SK-N-SH (cell line): ENCODE results near the gene LARGE1. TPM values are rescaled to one million over a fixed set of nuclear protein-coding genes. Genes with fewer than 3 reads are reported as not detected.

Experiments
- CTCF ChIA-PET: fragments of 300-600, 350-600 bp; formaldehyde crosslinking; extraction: SDS; loops from one replicate; lab custom pipeline; 2021; lab: Yijun Ruan, JAX
- POLR2A ChIA-PET: fragments of 350-600 bp; sonication (Branson Sonifier 250); formaldehyde crosslinking; extraction: SDS; loops from one replicate; lab custom pipeline; 2020; ENCODE audit warnings: antibody characterized with exemption, inconsistent platforms; lab: Yijun Ruan, JAX
- DNase-seq: peaks from one replicate; pipeline ENCODE4 v3.0.0; 2012
- H2AFZ ChIP-seq: fragments of 200-600 bp; sonication (generic); 2 replicates; pipeline ENCODE4 v1.8.1; 2016; ENCODE audit warnings: antibody characterized with exemption, mild to moderate bottlenecking, low read depth
- H3F3A ChIP-seq: fragments of 200-600 bp; sonication (generic); replicated peaks from 2 replicates; pipeline ENCODE3; 2016; ENCODE audit warnings: antibody characterized with exemption, mild to moderate bottlenecking; ENCODE audit not compliant: insufficient read depth
- H3K27ac ChIP-seq, 2 experiments: fragments of 200-500 bp in 1 of 2; fragments of 200-600 bp in 1 of 2; sonication (Bioruptor generic) in 1 of 2; sonication (generic), shearing (Covaris generic) in 1 of 2; 2 replicates each; pipeline versions ENCODE4 v1.5.1 to v1.6.1; 2014 to 2016; ENCODE audit warnings: low read depth in 2 of 2, inconsistent platforms in 1 of 2, low read length in 1 of 2, mild to moderate bottlenecking in 1 of 2, mixed read lengths in 1 of 2
- H3K27me3 ChIP-seq: fragments of 200-600 bp; sonication (generic), shearing (Covaris generic); 2 replicates; pipeline ENCODE4 v1.6.1; 2016; ENCODE audit warnings: mixed run types; ENCODE audit not compliant: insufficient read depth
- H3K36me3 ChIP-seq, 2 experiments: fragments of 200-500 bp in 1 of 2; fragments of 200-600 bp in 1 of 2; sonication (Bioruptor generic) in 1 of 2; sonication (generic) in 1 of 2; replicated peaks in 1 of 2; 2 replicates each; pipeline versions ENCODE3 to v1.5.1; 2014 to 2016; ENCODE audit warnings: low read length in 1 of 2, mild to moderate bottlenecking in 1 of 2; ENCODE audit not compliant: insufficient read depth in 2 of 2, control insufficient read depth in 1 of 2
- H3K4me1 ChIP-seq, 2 experiments: fragments of 200-500 bp in 1 of 2; fragments of 200-600 bp in 1 of 2; sonication (Bioruptor generic) in 1 of 2; sonication (generic), shearing (Covaris generic) in 1 of 2; 2 replicates each; pipeline versions ENCODE4 v1.5.1 to v1.6.1; 2014 to 2016; ENCODE audit warnings: low read depth in 1 of 2, low read length in 1 of 2, mixed run types in 1 of 2; ENCODE audit not compliant: insufficient read depth in 2 of 2, control insufficient read depth in 1 of 2
- H3K4me2 ChIP-seq: fragments of 200-600 bp; sonication (generic), shearing (Covaris generic); 2 replicates; pipeline ENCODE4 v1.6.1; 2017; ENCODE audit warnings: mixed run types
- H3K4me3 ChIP-seq, 2 experiments: fragments of 200-500 bp in 1 of 2; fragments of 200-600 bp in 1 of 2; sonication (Bioruptor generic) in 1 of 2; sonication (generic), shearing (Covaris generic) in 1 of 2; 2 replicates each; pipeline versions ENCODE4 v1.5.1 to v1.8.1; 2014 to 2016; ENCODE audit warnings: low read depth in 2 of 2, inconsistent platforms in 1 of 2, low read length in 1 of 2, mild to moderate bottlenecking in 1 of 2, mixed read lengths in 1 of 2, moderate library complexity in 1 of 2
- H3K79me2 ChIP-seq: fragments of 200-600 bp; sonication (generic); 2 replicates; pipeline ENCODE4 v1.8.1; 2017; ENCODE audit warnings: mild to moderate bottlenecking; ENCODE audit not compliant: insufficient read depth
- H3K9ac ChIP-seq: fragments of 200-600 bp; sonication (generic); 2 replicates; pipeline ENCODE4 v1.6.1; 2017; ENCODE audit warnings: mixed run types
- H3K9me2 ChIP-seq: fragments of 200-600 bp; sonication (generic); 2 replicates; pipeline ENCODE4 v1.6.1; 2017; ENCODE audit warnings: mixed run types
- H3K9me3 ChIP-seq: fragments of 200-600 bp; sonication (generic); 2 replicates; pipeline ENCODE4 v1.6.1; 2017; ENCODE audit warnings: mixed run types, mild to moderate bottlenecking, moderate library complexity
- H4K20me1 ChIP-seq: fragments of 200-600 bp; sonication (generic); 2 replicates; pipeline ENCODE4 v1.6.1; 2017; ENCODE audit warnings: mild to moderate bottlenecking, mixed run types; ENCODE audit not compliant: insufficient read depth
- ELF1 ChIP-seq: IDR thresholded peaks from 2 replicates; pipeline ENCODE4 v1.4.0; 2012
- FOXJ3 ChIP-seq: sonication (generic); formaldehyde crosslinking; IDR thresholded peaks from 2 replicates; pipeline ENCODE4 v1.5.1; 2020; ENCODE audit warnings: mild to moderate bottlenecking, missing genetic modification reagents
- FOXM1 ChIP-seq: IDR thresholded peaks from 2 replicates; pipeline ENCODE4 v1.4.0; 2012; ENCODE audit warnings: low read depth, mild to moderate bottlenecking
- GABPA ChIP-seq: IDR thresholded peaks from 2 replicates; pipeline ENCODE4 v1.4.0; 2012; ENCODE audit warnings: low read depth, mild to moderate bottlenecking
- GATA2 ChIP-seq: sonication (generic); formaldehyde crosslinking; IDR thresholded peaks from 2 replicates; pipeline ENCODE4 v1.5.0; 2020; ENCODE audit warnings: mild to moderate bottlenecking, missing genetic modification reagents
- JUND ChIP-seq: IDR thresholded peaks from 2 replicates; pipeline ENCODE4 v1.4.0; 2012
- MAX ChIP-seq: IDR thresholded peaks from 2 replicates; pipeline ENCODE4 v1.4.0; 2012; ENCODE audit warnings: low read depth
- MEF2A ChIP-seq: IDR thresholded peaks from 2 replicates; pipeline ENCODE4 v1.4.0; 2012; ENCODE audit warnings: low read depth, borderline replicate concordance
- NFIC ChIP-seq: IDR thresholded peaks from 2 replicates; pipeline ENCODE4 v1.4.0; 2012; ENCODE audit warnings: borderline replicate concordance
- NRF1 ChIP-seq: IDR thresholded peaks from 2 replicates; pipeline ENCODE4 v1.6.1; 2012; ENCODE audit warnings: low read depth, mild to moderate bottlenecking, low read length
- POLR2AphosphoS5 ChIP-seq: IDR thresholded peaks from 2 replicates; pipeline ENCODE4 v1.6.1; 2012; ENCODE audit warnings: low read depth, low read length
- RAD21 ChIP-seq: IDR thresholded peaks from 2 replicates; pipeline ENCODE4 v1.6.1; 2012; ENCODE audit warnings: mild to moderate bottlenecking, low read length
- REST ChIP-seq: IDR thresholded peaks from 2 replicates; pipeline ENCODE4 v1.6.1; 2012; ENCODE audit warnings: mild to moderate bottlenecking, low read depth, low read length, moderate library complexity
- RFX5 ChIP-seq: IDR thresholded peaks from 2 replicates; pipeline ENCODE4 v1.6.1; 2012; ENCODE audit warnings: mild to moderate bottlenecking, improper control_type of control experiment, low read length
- SIN3A ChIP-seq: IDR thresholded peaks from 2 replicates; pipeline ENCODE4 v1.6.1; 2012; ENCODE audit warnings: low read depth, mild to moderate bottlenecking, low read length, moderate library complexity, borderline replicate concordance
- TCF12 ChIP-seq: IDR thresholded peaks from 2 replicates; pipeline ENCODE4 v1.4.0; 2012
- USF2 ChIP-seq: fragments of 150-350 bp; IDR thresholded peaks from 2 replicates; pipeline ENCODE4 v1.6.1; 2017; ENCODE audit warnings: antibody characterized with exemption, low read length, low read depth, borderline replicate concordance
- ZBTB33 ChIP-seq: IDR thresholded peaks from 2 replicates; pipeline ENCODE4 v1.4.0; 2012; ENCODE audit warnings: low read depth, borderline replicate concordance
- WGBS: methylation state at CpG from one replicate; pipeline ENCODE4 v1.1.6; 2017; ENCODE audit warnings: low lambda C conversion rate; 5-methylcytosine and 5-hydroxymethylcytosine counted together
- polyA plus RNA-seq, 3 experiments: library from polyadenylated mRNA; depleted of rRNA; stranded (reverse); fragments of >200 nt; gene quantifications; 2 replicates each; pipeline ENCODE4 v1.2.3, GENCODE V29; 2012

Gene LARGE1
- polyA plus RNA-seq, 1 of the 3 experiments (the other 2 are of a cell fraction) = 1.1 TPM

- H3K9me3 ChIP-seq = no peaks in the 10 kb centered on the region
- H3K4me1 ChIP-seq = peaks cover 0 to 3% of the 10 kb centered on the region in 2 experiments; a peak in 2 of 4 replicates
- no peaks in the 10 kb centered on the region for H3K9me2 ChIP-seq
- H3K4me2 ChIP-seq = no peak overlapping the region
- no peaks in the 10 kb centered on the region for H3F3A ChIP-seq
- no peaks in the 10 kb centered on the region for H3K27me3 ChIP-seq
- H3K27ac ChIP-seq = no peak overlapping the region
- CTCF ChIA-PET = interaction anchor here (0.7 to 1.0 kb wide), 3 partner anchors 41 to 333 kb away, joined by 3 to 4 read pairs (median 3); no protein-coding TSS in a partner anchor
- H2AFZ ChIP-seq = no peak overlapping the region
- no peak for DNase-seq
- no peak overlapping the region for H3K4me3 ChIP-seq
- no peak for TF ChIP-seq ELF1
- no peak for TF ChIP-seq SIN3A
- TF ChIP-seq REST = no peak
- no peak for TF ChIP-seq ZBTB33
- TF ChIP-seq MEF2A = no peak
- H3K9ac ChIP-seq = no peak overlapping the region
- POLR2A ChIA-PET = no interaction called here
- H4K20me1 ChIP-seq = no peaks in the 10 kb centered on the region
- H3K36me3 ChIP-seq = no peaks in the 10 kb centered on the region
- H3K79me2 ChIP-seq = no peaks in the 10 kb centered on the region
- WGBS = 55% methylated on average over 5 of the region's 5 CpGs
Measured at GRCh38 chr22:33851821-33852384, 68.4 kb downstream of the LARGE1 start.

GRCh38 chr22:33851240-33851639 is 69.0 kb downstream of the LARGE1 start:
- H3K4me3 ChIP-seq = no peak overlapping the region
- H3K36me3 ChIP-seq = no peaks in the 10 kb centered on the region
- peaks cover 0 to 3% of the 10 kb centered on the region in 2 experiments; a peak in 2 of 4 replicates for H3K4me1 ChIP-seq
- 57% methylated on average over 5 of the region's 5 CpGs for WGBS
- no peaks in the 10 kb centered on the region for H3K9me2 ChIP-seq
- H3K9ac ChIP-seq = no peak overlapping the region
- no peak overlapping the region for H3K4me2 ChIP-seq
- no peak overlapping the region for H3K27ac ChIP-seq
- H3K79me2 ChIP-seq = no peaks in the 10 kb centered on the region
- ChIA-PET CTCF (interaction anchor here (0.7 to 1.0 kb wide), 2 partner anchors 67 to 332 kb away, joined by 3 to 4 read pairs; no protein-coding TSS in a partner anchor), POLR2A (no interaction called here)
- H2AFZ ChIP-seq = no peak overlapping the region
- H4K20me1 ChIP-seq = no peaks in the 10 kb centered on the region
- H3F3A ChIP-seq = no peaks in the 10 kb centered on the region
- H3K27me3 ChIP-seq = no peaks in the 10 kb centered on the region
- H3K9me3 ChIP-seq = no peaks in the 10 kb centered on the region
- no peak for DNase-seq
- no peak for TF ChIP-seq ZBTB33
- TF ChIP-seq NFIC = no peak
- no peak for TF ChIP-seq JUND
- TF ChIP-seq TCF12 = no peak
- no peak for TF ChIP-seq NRF1
- no peak for TF ChIP-seq FOXM1
- no peak for TF ChIP-seq FOXJ3
- TF ChIP-seq POLR2AphosphoS5 = no peak
- no peak for TF ChIP-seq USF2
- TF ChIP-seq GATA2 = no peak
- no peak for TF ChIP-seq GABPA
- TF ChIP-seq RAD21 = no peak
- no peak for TF ChIP-seq RFX5
- no peak for TF ChIP-seq MAX
